ENCODE data around the gene LEPROT. TPM values are rescaled to one million over a fixed set of nuclear protein-coding genes. Genes with fewer than 3 reads are reported as not detected.
A peak's percentile ranks its signal among the peaks of the same experiment; 100 is the strongest.
"Not testable (repeated sequence)": the region's sequence is repeated elsewhere in the genome, so short reads cannot be mapped to it uniquely, and the experiment has no call there.

The LEPROT gene
- total RNA-seq, 2 donors from 2014 or later, result 29.6 to 33.4 TPM

DNA sequence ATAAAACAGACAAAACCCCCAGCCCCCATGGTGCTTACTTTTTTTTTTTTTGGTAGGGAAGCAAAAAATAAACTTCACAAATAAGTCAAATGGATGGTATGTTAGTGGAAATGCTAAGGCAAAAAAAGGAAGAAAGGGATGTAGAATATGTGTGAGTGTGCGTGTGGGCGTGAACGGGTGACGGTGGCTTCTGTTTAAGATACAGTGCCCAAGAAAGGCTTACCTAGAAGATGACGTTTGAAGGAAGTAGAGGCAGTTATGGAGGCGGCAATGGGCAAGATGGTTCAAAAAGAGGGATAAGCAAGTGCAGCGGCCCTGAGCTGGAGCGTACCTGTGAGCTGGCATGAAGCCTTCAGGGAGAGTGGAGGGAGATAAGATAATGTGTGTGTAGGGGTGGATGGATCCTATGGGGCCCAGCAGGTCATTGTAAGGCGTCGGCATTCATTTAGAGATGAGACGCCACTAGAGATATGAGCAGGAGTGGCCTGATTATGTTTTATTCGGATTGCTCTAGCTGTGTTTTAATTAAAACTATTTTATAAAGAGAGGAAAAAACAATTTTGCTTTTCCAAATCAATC is 19.9 kb downstream of the LEPROT start:
- H3K4me3 Mint-ChIP-seq, result no peak overlapping the region
- H3K27me3 Mint-ChIP-seq, result no peaks in the 10 kb centered on the region
- H3K27ac Mint-ChIP-seq, result no peak overlapping the region
- no peaks in the 10 kb centered on the region for H3K9me3 Mint-ChIP-seq
- no peak for ATAC-seq (replicated peaks)
- no peaks in the 10 kb centered on the region for H3K36me3 Mint-ChIP-seq (ENCODE audit: low read depth)
- no peaks in the 10 kb centered on the region for H3K4me1 Mint-ChIP-seq

DNA sequence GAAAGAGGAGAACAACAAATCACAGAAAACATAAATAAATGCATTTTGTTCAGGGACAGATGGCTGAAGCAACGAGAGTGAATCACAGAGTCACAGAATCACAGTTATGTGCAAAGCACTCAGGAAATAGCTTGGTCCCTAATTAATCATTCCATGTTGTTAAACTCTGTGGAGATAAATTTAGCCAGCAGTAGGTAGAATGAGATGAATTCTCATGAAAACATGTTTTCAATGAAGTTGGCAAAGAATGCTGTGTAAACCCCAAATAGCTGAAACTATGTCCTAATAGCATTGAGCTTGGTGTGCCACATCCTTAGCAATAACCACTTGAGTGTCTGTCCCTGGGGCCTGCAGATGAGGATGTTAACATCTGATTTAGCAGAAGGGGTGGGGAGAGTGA is 20.4 kb downstream of the LEPROT start:
- Mint-ChIP-seq H3K4me1 (no peaks in the 10 kb centered on the region), H3K36me3 (ENCODE audit: low read depth) (no peaks in the 10 kb centered on the region), H3K27ac (no peak overlapping the region), H3K4me3 (no peak overlapping the region), H3K27me3 (no peaks in the 10 kb centered on the region), H3K9me3 (no peaks in the 10 kb centered on the region)
- ATAC-seq (replicated peaks), result no peak

DNA sequence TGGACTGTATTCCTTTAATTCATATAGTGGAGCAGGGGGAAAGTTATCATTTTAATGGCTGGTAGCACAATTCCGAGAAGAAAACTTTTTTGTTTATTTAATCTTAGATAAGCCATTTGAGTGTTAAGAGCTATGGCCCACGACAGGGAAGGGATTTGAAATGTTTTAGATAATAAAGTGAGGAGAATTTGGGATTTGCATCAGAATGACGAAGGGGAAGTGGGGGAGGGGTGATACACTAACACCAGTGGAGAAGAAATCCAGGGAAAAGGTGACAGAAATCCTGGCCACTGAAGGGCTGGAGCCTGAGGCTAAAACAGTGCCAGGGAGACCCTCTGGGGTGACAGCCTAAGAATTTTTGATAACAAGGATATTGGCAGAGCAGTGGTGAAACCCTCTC is 21.0 kb downstream of the LEPROT start:
- Mint-ChIP-seq H3K27me3 (no peaks in the 10 kb centered on the region), H3K4me1 (no peaks in the 10 kb centered on the region), H3K36me3 (ENCODE audit: low read depth) (no peaks in the 10 kb centered on the region), H3K27ac (no peak overlapping the region), H3K4me3 (no peak overlapping the region), H3K9me3 (no peaks in the 10 kb centered on the region)
- ATAC-seq (replicated peaks), result no peak

DNA sequence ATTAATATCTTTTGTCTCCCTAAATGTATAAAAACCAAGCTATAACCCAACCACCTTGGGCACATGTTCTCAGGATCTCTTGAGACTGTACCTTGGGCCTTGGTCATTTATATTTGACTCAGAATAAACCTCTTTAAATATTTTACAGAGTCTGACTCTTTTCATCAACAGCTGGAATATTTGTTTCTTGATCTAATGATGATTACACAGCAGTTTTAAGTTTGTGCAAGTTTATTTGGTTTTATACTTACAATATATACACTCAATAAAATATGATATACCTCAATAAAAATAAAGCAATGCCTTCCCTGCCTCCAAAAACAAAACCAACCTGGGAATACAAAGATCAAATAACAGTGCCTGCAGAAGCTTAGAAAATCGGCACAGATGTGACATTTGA is 22.0 kb downstream of the LEPROT start:
- Mint-ChIP-seq H3K9me3 (no peaks in the 10 kb centered on the region), H3K4me1 (no peaks in the 10 kb centered on the region), H3K27ac (no peak overlapping the region), H3K4me3 (no peak overlapping the region), H3K36me3 (ENCODE audit: low read depth) (no peaks in the 10 kb centered on the region), H3K27me3 (no peaks in the 10 kb centered on the region)
- no peak for ATAC-seq (replicated peaks)

DNA sequence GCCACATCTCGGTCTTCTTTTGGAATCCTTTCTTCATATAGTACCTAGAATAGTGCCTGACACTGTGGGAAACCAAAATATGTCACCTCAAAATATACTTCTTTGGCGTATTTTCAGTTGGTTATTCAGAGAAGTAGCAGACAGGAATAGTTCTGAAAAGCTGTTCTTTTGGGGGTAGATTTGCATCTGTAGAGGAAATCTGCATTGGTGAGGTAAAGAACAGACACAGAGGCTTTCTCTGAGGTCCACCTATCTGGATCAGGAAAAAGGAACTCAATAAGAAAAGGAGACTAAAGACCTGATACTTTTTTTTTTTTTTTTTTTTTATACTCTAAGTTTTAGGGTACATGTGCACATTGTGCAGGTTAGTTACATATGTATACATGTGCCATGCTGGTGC is 23.2 kb downstream of the LEPROT start:
- Mint-ChIP-seq H3K36me3 (ENCODE audit: low read depth) (no peaks in the 10 kb centered on the region), H3K9me3 (no peaks in the 10 kb centered on the region), H3K4me1 (no peaks in the 10 kb centered on the region), H3K4me3 (no peak overlapping the region), H3K27ac (no peak overlapping the region), H3K27me3 (no peaks in the 10 kb centered on the region)
- no peak for ATAC-seq (replicated peaks)

DNA sequence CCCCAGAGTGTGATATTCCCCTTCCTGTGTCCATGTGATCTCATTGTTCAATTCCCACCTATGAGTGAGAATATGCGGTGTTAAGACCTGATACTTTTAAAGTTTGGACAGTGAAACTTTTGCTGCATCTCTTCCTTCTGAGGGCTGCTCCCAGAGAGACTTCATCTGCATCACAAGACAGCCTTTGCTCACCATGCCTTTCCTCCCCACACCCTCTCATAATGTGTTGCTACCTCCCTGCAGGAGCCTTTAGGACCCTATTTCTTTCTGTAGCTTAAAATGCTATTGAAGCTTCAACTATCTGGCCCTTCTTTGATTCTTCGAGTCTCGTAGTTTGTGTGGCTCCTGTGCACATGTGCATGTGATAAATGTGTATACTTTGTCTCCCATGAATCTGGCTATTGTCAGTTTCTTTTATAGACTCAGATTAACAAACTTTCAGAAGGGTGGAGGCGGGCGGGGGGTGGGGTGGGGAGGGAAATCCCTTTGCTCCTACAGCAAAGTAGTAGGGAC is 23.7 kb downstream of the LEPROT start:
- ATAC-seq (replicated peaks), result no peak
- no peaks in the 10 kb centered on the region for H3K36me3 Mint-ChIP-seq (ENCODE audit: low read depth)
- H3K9me3 Mint-ChIP-seq, result no peaks in the 10 kb centered on the region
- no peak overlapping the region for H3K4me3 Mint-ChIP-seq
- H3K27ac Mint-ChIP-seq, result no peak overlapping the region
- H3K27me3 Mint-ChIP-seq, result no peaks in the 10 kb centered on the region
- no peaks in the 10 kb centered on the region for H3K4me1 Mint-ChIP-seq

DNA sequence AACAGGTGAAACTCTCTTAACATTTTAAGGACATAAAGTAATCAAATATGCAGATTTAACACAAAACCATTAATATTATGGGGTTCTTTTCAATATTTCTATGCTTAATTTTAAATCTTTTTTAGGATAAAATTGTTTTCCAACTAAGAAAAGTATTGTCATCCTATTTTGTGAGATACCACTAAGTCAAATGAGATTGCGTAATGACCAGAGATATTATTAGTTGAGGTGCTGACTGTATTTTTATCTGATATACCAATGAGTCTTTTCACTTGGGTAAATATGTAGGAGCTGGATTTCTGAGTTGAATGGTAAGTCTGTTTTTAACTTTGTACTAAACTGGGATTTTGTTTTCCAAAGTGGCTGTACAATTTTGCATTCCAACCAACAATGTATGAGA is 25.4 kb downstream of the LEPROT start:
- H3K27ac Mint-ChIP-seq, result no peak overlapping the region
- H3K27me3 Mint-ChIP-seq, result no peaks in the 10 kb centered on the region
- no peak overlapping the region for H3K4me3 Mint-ChIP-seq
- no peaks in the 10 kb centered on the region for H3K4me1 Mint-ChIP-seq
- H3K9me3 Mint-ChIP-seq, result no peaks in the 10 kb centered on the region
- ATAC-seq (replicated peaks), result no peak
- no peaks in the 10 kb centered on the region for H3K36me3 Mint-ChIP-seq (ENCODE audit: low read depth)

DNA sequence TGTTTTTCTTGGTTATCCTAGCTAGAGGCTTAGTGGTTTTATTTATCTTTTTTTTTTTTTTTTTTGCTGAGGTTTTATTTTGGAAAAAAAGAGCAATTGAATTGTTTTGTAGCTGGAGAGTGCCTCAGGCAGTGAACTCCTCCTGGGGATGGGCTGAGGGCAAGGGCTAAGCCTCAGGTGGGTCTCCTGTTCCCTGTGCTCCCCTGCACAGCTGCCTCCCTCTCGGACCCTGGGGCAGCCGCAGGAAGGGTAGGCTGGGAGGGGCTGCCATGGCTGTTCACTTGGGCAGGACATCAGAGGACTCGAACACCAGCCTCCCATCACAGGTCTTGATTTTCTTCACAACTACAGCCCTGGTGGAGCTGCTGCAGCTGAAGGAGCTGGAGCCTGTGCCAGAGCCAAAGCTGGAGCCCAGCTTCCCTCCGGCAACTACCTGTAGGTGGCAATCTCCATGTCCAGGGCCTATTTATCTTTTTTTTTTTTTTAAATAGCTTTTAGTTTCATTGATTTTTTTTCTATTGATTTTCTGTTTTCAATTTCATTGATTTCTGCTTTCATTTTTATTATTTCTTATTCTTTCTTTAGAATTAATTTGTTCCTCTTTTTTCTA is 28.9 kb downstream of the LEPROT start:
- Mint-ChIP-seq H3K27me3 (no peaks in the 10 kb centered on the region), H3K9me3 (peaks cover 3% of the 10 kb centered on the region), H3K36me3 (ENCODE audit: low read depth) (no peaks in the 10 kb centered on the region), H3K27ac (no peak overlapping the region), H3K4me1 (no peaks in the 10 kb centered on the region), H3K4me3 (no peak overlapping the region)
- ATAC-seq (replicated peaks), result no peak

DNA sequence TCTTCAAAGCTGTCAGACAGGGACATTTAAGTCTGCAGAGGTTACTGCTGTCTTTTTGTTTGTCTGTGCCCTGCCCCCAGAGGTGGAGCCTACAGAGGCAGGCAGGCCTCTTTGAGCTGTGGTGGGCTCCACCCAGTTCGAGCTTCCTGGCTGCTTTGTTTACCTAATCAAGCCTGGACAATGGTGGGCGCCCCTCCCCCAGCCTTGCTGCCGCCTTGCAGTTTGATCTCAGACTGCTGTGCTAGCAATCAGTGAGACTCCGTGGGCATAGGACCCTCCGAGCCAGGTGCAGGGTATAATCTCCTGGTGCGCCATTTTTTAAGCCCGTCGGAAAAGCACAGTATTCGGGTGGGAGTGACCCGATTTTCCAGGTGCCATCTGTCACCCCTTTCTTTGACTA is 35.2 kb downstream of the LEPROT start:
- H3K27ac Mint-ChIP-seq; H3K36me3 Mint-ChIP-seq (ENCODE audit: low read depth); H3K4me3 Mint-ChIP-seq; H3K27me3 Mint-ChIP-seq; ATAC-seq (replicated peaks): not testable (repeated sequence)
- Mint-ChIP-seq H3K9me3 (peaks cover 14% of the 10 kb centered on the region), H3K4me1 (peaks cover 15% of the 10 kb centered on the region)

DNA sequence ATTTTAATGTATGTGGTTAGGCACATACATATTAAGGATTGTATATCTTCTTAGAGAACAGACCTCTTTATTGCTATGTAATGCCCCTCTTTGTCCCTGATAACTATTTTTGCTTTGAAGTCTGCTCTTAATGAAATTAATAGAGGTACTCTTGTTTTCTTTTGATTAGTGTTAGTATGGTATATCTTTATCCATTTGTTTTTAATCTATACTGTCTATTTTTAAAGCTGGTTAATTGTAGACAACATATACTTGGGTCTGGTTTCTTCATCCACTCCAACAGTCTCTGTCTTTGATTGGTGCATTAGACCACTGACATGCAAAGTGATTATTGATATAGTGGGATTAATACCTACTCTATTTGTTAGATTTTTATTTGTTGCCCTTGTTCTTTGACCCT is 36.0 kb downstream of the LEPROT start:
- H3K27ac Mint-ChIP-seq, result no peak overlapping the region
- no peaks in the 10 kb centered on the region for H3K36me3 Mint-ChIP-seq (ENCODE audit: low read depth)
- ATAC-seq (replicated peaks), result no peak
- no peaks in the 10 kb centered on the region for H3K27me3 Mint-ChIP-seq
- peaks cover 14% of the 10 kb centered on the region for H3K9me3 Mint-ChIP-seq
- H3K4me3 Mint-ChIP-seq, result no peak overlapping the region
- peaks cover 15% of the 10 kb centered on the region for H3K4me1 Mint-ChIP-seq

DNA sequence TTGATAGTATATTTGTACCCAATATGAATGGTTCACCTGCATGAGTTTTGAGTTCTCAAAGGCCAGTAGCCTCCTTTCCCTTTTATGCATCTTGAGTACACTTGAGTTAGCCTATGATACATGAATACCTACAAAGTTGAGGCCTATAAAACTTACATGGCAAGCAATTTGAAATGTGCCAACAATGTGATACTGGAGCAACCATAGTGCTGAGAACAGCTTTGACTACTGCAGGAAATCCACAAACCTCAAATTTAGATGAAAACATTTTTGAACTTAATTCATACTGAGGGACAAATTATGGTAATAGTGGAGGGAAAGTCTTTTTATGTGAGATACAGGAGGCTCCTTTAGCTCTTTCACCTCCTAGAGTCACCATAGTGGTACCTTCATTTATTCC is 37.4 kb downstream of the LEPROT start:
- H3K36me3 Mint-ChIP-seq (ENCODE audit: low read depth), result no peaks in the 10 kb centered on the region
- H3K27me3 Mint-ChIP-seq, result no peaks in the 10 kb centered on the region
- H3K27ac Mint-ChIP-seq, result peak overlapping the region; percentile 16
- ATAC-seq (replicated peaks), result peak; percentile 44
- no peak overlapping the region for H3K4me3 Mint-ChIP-seq
- peaks cover 15% of the 10 kb centered on the region for H3K4me1 Mint-ChIP-seq
- H3K9me3 Mint-ChIP-seq, result peaks cover 14% of the 10 kb centered on the region

DNA sequence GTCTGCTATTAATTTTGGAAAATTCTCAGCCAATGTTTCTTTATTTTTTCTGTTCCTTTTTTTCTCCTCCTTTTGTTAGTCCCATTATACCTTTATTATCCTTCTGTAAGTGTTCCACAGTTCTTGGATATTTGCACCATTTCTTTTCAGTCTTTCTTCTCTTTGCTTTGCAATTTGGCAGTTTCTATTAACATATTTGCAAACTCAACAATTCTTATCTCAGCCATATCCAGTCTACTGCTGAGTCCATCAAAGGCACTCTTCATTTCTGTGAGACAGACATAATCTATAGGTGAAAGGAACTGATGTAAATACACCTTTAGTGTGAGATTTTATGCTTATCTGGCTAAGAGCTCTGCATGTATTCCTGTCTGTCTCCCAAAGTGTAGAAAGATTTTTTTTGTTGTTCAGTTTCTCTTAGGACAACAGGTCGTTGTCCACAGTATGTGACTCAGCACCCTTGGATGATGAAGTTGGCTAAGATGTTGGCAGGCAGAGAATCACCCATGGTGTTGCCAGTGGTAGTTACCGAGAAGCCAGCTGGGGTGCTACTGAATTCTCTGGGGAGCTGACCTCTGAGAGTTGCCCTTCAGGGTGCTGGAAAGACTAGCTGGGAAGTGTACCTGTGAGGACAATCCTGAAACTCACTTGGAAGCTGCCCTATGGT is 38.4 kb downstream of the LEPROT start:
- Mint-ChIP-seq H3K27me3 (no peaks in the 10 kb centered on the region), H3K4me1 (peaks cover 15% of the 10 kb centered on the region), H3K9me3 (peaks cover 13% of the 10 kb centered on the region), H3K27ac (no peak overlapping the region), H3K36me3 (ENCODE audit: low read depth) (no peaks in the 10 kb centered on the region), H3K4me3 (no peak overlapping the region)
- no peak for ATAC-seq (replicated peaks)

DNA sequence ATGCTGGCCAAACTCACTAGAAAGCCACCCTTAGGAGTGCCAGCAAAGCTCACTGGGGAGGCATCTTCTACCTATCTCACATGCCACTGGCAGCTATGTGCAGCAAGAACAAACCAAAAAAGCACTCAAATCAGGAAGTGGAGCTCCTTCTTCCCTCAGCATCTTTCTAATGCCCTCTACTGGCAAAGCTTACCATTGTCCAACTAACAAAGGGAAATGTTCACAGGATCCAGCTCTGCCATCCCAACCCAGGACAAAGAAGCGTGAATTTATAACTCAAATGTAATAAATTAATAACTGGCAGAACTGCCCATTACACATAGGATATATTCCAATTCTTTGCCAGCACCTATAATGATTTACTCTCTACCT is 38.9 kb downstream of the LEPROT start:
- Mint-ChIP-seq H3K9me3 (peaks cover 13% of the 10 kb centered on the region), H3K27me3 (no peaks in the 10 kb centered on the region), H3K27ac (no peak overlapping the region), H3K4me3 (no peak overlapping the region), H3K36me3 (ENCODE audit: low read depth) (no peaks in the 10 kb centered on the region), H3K4me1 (peaks cover 15% of the 10 kb centered on the region)
- peak; percentile 32 for ATAC-seq (replicated peaks)

DNA sequence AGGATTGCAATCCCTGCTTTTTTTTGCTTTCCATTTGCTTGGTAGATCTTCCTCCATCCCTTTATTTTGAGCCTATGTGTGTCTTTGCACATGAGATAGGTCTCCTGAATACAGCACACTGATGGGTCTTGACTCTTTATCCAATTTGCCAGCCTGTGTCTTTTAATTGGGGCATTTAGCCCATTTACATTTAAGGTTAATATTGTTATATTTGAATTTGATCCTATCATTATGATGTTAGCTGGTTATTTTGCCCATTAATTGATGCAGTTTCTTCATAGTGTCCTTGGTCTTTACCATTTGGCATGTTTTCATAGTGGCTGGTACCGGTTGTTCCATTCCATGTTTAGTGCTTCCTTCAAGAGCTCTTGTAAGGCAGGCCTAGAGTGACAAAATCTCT is 45.4 kb downstream of the LEPROT start:
- H3K27ac Mint-ChIP-seq; H3K36me3 Mint-ChIP-seq (ENCODE audit: low read depth); ATAC-seq (replicated peaks); H3K4me3 Mint-ChIP-seq; H3K4me1 Mint-ChIP-seq; H3K27me3 Mint-ChIP-seq; H3K9me3 Mint-ChIP-seq: not testable (repeated sequence)

DNA sequence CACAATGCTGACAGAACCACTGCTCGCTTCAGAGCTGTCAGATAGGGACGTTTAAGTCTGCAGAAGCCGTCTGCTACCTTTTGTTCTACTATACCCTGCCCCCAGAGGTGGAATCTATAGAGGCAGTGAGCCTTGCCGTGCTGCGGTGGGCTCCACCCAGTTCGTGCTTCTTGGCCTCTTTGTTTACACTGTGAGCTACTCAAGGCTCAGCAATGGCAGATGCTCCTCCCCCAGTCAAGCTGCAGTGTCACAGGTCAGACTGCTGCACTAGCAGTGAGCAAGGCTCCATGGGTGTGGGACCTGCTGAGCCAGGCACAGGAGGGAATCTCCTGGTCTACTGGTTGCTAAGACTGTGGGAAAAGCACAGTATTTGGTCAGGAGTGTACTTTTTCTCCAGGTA is 47.1 kb downstream of the LEPROT start:
- Mint-ChIP-seq H3K4me1 (no peaks in the 10 kb centered on the region), H3K27ac (no peak overlapping the region), H3K36me3 (ENCODE audit: low read depth) (no peaks in the 10 kb centered on the region), H3K9me3 (peaks cover 3% of the 10 kb centered on the region), H3K4me3 (no peak overlapping the region), H3K27me3 (no peaks in the 10 kb centered on the region)
- no peak for ATAC-seq (replicated peaks)
